Measurements from ENCODE around the gene SH2D4B.

DNA sequence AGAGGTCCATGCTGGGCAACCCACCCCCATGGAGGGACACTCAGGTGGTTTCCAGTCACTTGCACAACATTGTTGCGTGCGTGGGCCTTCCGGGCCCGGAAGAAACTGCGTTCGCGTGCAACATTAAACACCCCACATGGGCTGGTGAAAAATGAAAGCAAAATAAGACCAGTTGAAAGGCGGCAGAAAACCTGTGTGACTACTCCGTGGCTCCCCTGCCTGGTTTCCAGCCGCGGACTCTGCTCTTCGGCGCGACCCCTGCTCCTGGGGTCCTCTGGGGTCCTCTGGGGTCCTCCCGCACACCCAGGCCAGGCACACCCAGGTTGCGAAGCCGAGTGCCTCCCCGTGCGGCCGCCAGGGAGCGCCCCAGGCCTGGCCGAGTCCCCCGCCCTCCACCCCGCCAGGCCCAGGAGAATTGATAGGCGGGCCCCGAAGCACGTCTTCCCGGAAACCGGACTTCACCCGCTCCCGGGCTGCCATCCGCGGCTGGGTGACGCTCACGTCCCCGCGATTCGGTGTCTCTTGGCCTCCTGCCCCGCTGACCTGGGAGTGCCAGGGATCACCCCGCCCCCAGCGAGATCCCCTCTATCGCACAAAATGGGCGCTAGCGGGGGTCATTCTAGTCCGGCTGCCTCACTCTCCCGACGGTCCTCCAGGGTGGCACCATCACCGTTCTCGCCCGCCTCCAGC lies 1.9 kb upstream of the SH2D4B start:
- TF ChIP-seq ZFP30 (CRISPR knock-in tag; IDR thresholded peaks at IDR 0.05) (no peak), ESRRG (CRISPR knock-in tag; IDR thresholded peaks at IDR 0.05) (no peak), GLIS3 (CRISPR knock-in tag; IDR thresholded peaks at IDR 0.05) (no peak)
